ENCODE measurements around the gene PLXNC1.

The PLXNC1 gene

DNA sequence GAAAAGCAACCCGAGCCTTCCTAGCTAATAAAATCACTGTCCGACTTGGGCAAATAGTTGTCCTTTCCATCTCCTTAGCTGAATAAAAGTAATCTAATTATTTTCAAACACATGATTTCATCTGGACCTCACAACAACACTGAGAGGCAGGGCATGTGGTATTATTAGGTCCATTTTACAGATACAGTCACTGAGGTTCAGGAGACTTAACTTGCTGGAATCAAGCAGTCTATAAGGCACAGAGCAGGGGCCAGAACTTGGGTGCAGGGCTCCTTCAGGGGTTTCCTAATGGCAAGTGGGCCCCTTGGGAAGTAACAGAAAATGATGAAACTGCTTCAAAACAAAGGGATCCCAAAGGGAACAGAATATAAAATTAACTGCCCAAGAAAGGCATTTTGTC, 15.5 kb downstream of the PLXNC1 start:
- DNase-seq: no peak

DNA sequence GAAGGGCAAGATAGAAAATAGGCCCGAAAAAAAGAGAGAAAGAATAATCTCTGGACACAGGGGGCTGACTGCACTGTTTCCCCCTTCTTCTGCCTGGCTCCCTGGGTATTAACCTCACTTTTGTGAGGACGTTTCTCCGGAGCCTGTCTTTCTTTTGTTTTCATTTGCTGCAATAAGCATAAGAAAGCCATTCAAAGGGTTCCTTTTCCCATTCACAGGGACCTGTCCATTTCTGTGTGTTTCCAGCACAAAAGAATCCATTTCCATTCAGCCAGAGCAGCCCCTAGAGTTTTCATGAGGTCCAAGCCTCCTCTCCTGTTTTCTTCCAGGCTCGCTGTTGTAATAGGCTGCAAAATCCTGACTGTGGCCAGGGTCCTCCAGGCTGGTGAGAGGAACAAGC, 16.8 kb downstream of the PLXNC1 start:
- no peak for DNase-seq

DNA sequence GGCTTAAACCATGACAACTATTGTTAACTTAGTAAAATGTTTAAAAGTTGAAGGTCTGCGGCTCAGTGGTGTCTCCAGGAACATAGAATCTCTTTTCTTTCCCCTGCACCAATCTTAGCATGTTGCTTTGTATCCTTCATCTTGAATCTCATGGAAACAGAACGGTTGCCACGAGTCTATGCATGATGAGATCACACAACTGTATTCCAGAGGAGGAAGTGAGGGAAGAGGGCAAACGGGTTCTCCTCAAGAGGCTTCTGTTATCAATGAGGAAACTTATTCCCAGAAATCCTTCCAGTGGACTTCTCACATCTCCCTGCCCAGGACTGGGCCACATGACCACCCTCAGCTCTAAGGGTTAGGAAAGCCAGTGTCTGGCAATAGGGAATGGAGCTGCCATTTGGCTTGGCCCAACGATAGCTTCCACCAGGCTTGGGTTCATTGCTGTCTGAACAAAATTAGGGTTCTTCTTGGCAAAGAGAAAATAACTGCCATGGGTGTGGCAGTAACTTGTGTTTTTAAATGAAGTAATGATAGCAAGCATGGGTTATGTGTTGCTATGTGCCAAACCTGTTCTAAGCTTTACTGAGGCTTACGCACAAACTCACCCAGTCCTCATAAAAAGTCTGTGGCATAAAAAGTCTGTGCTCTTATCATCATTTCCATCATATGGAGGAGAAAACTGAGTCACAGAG, 17.4 kb downstream of the PLXNC1 start:
- no peak for DNase-seq

DNA sequence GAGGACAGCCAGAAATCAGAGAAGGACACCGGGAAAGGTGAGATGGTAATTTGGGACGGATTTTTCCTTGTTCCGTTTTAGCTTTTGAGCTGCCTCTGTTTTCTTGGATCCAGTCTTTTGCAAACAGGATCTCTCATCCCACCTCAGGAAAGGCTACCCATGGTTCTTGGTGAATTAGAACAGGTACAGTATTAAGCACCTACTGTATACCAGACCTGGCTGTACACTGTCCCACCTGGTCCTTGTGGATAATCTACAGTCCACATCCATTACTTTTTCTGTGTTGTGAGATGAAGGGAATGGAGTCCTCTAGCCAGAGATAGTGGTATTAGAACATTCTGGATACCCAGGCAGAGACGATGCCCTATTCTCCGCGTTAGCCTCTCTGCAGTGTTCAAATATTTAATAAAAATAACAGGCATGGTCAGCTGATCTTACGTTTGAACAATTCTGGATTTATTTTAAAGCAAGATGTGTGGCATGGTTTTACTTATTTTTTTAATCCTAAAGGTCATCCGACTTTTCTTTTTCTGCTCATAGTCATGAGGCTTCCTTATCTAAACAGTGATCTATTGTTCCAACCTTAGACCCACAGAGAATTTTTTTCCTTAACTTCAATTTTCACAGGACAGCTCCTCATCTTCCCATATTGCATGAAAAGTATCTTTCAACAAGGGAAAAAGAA, 18.8 kb downstream of the PLXNC1 start:
- no peak for DNase-seq

DNA sequence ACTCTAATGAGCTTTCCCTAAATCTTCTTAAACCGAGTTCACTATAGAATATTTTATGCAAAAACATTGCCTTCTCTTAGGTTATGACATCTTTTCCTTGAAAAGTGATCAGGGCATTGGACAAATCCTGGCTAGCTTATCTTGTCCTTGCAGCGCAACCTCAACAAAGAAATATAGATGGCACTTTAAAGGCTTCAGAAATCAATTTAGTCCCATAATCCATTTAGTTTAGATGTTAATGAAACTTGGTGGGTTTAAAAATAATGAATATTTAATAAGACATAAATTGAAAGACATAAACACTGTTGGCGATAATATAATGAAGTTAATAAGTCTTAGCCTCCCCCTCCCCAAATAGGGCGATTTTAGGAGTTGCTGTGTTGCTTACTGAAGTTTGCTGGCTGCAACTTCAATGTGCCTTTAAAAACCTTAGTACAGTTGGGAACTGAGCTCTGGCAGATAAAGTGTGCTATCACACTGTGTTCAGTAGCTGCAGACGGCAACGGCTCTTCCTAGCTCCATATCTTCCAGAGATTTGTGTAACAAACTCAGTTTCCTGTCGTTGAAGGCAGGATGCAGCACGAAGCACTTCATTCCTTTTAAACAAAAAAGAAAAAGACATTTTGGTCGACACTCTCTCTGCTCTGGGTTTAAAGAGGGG, 19.5 kb downstream of the PLXNC1 start:
- DNase-seq: no peak

DNA sequence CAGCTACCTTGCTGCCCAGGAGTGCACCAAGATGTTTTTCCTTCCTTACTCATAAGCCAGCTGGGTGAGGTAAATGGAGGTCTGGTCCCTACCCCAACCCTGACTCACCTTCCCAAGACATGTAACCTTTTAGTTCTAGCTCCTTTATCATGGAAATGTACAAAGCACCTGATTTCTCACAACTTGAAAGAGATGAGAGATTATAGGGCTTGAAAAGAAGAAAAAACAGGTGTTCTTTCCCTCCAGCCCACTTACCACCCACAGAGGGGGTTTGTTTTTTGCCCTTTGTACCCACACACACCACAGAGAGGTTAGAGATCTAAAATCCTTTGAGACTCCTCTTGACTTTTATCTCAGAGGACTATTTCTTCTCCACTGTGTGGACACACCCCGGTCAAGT, 21.1 kb downstream of the PLXNC1 start:
- no peak for DNase-seq

- DNase-seq: no peak
Measured at GRCh38 chr12:94169966-94170689, 21.8 kb downstream of the PLXNC1 start.

- no peak for DNase-seq
Measured at GRCh38 chr12:94170690-94171594, 22.6 kb downstream of the PLXNC1 start.

GRCh38 chr12:94171595-94171930, 23.2 kb downstream of the PLXNC1 start:
- DNase-seq: no peak

GRCh38 chr12:94172031-94172430, 23.7 kb downstream of the PLXNC1 start:
- no peak for DNase-seq

DNA sequence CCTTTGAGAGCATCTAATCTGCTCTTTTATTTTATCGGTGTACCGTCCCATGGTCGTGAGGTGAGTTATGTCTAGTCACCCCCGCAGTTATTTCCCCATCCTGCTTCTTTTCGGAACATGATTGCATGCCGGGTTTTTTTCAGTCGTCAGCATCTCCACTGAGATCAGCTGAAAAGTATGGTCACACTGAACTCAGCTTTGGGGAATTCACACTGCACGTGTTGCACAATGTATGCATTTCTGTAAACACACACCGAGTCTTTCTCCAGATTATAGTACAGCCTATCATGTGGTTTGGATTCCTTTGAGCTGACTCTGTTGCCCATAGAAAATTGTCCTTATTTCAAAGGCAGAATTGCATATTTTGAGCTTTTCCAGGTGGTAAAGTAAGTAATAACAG, 24.6 kb downstream of the PLXNC1 start:
- DNase-seq: no peak

- DNase-seq: no peak
Measured at GRCh38 chr12:94173660-94174265, 25.4 kb downstream of the PLXNC1 start.

DNA sequence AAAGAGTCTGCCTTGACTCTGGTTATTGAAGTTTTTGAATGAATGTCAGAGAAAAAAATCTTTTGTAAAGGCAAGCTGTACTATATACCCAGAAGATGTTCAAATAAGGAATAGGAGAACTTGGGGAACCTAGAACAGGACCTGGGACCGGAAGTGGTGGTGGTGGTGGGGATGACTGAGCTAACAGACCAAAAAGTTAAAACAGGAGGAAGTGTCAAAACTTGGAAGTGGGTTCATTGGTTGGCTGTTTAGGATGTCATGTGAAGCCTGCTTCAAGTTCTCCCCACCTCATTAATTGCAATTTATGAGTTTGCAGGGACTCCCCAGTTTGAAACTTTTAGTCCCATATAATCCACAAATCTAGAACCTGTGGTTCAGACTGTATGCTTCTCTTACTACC, 26.2 kb downstream of the PLXNC1 start:
- DNase-seq: no peak

DNA sequence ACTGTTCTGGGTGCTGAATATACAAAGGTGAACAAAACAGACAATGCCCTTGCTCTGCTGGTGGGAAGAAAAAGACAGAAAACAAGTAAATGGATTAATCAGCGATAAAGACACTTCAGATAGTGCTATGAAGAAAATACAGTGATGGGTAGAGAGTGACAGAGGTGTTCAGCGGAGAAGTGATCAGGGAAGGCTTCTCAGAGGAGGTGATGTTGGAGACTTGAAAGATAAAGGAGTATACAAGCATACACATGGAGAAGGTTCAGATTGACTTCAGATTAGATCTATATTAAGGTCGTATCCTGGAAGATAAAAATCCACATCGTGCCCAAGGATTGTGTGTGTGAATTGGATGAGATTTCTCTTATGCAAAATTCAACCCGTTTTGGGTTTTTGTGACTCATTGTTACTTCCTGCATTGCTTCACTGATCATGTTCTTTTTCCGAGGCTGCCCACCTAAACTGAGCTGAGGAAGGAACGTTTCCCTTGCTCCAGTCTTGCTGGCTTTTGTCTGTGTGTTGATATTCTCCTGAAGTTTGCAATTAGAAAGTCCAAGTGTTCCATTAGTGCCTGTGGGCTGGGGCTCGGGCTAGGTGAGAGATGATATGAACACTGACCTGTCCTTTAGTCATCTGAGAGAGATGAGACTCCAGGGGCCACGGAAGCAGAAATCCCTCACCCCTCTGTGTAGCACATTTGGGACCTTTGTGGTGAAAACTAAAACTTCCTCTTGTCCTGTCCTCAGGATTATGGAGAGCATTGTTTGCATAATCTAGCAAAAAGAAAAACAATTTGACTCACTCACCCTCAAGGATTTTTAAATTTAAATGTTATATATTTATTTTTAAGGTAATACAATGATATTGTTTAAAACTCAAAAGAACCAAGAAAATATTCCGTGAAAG, 27.6 kb downstream of the PLXNC1 start:
- no peak for DNase-seq

DNA sequence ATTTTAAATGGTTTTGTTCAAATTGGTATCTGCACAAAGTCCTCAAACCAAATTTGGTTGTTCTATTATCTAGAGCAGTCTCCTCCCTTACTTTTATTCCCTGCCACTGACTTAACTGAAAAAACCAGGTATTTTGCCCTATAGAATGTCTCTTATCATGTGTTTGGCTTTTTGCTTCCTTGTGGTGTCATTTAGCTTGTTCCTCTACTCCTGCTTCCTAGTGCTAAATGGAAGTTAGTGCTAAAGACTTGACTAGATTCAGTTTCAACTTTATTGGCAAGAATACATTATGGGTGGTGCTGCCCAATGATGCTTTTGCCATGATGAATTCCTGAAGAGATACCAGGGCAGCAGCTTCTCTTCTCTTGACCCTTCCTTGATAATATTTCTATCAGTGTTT, 29.7 kb downstream of the PLXNC1 start:
- no peak for DNase-seq

DNA sequence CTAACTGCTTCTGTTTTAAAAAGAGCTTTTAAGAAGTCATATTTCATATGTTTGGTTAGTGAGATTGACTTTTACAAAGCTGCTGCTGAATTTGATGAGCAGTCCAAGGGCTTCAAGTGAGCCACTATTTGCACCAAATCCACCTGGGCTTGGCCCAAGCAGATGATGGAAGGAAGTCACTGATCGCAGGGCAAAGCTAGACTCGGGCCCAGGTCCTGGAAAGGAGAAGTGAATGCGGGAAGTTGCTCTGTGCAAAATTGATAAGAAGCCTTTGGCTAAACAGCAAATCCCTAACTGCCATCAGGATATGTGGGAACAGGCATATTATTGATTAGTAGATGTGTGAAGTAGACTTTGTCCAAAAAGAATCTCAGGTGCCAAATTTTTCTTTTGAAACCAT, 30.5 kb downstream of the PLXNC1 start:
- DNase-seq: no peak

DNA sequence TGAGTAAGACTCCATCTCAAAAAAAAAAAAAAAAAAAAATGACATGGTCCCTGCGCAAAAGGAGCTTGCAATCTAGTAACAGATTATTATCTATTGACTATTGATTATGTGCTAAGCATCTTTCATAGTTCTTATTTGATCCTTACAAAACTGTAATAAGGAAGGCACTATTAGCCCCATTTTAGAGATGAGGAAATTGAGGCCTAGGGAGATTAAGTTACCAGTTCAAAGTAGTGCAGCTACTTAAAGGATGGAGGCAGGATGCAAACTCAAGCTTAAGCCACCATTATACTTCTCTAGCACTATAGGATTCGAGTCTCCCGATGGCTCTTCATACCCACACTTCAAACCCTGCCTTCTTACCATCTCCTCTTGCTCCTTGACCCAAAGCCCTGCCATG, 31.3 kb downstream of the PLXNC1 start:
- DNase-seq: no peak

GRCh38 chr12:94180558-94181296, 32.4 kb downstream of the PLXNC1 start:
- DNase-seq: no peak

GRCh38 chr12:94182986-94183707, 34.8 kb downstream of the PLXNC1 start:
- no peak for DNase-seq
